HCT116 (cell line): Measurements from ENCODE around the gene CSF2RB.

ENCODE experiments used
- ATF3 ChIP-seq: IDR thresholded peaks from 2 replicates; pipeline ENCODE4 v1.6.1; 2012
- CBX3 ChIP-seq: IDR thresholded peaks from 2 replicates; pipeline ENCODE4 v1.6.1; 2012; ENCODE audit warnings: low read depth
- CTCF ChIP-seq, 3 experiments: fragments of 200-600 bp in 1 of 3; sonication (generic) in 1 of 3; IDR thresholded peaks in 2 of 3; conservative IDR thresholded peaks in 1 of 3; 2 replicates each; pipeline ENCODE4 v1.5.1; 2012 to 2017; ENCODE audit warnings: low read depth in 2 of 3, low read length in 2 of 3, antibody characterized with exemption in 1 of 3, borderline replicate concordance in 1 of 3, control low read depth in 1 of 3, mild to moderate bottlenecking in 1 of 3, mixed read lengths in 1 of 3, mixed run types in 1 of 3, moderate library complexity in 1 of 3; ENCODE audit not compliant: insufficient read depth in 1 of 3
- EZH2 ChIP-seq: fragments of 200-600 bp; sonication (generic); IDR thresholded peaks from 2 replicates; pipeline ENCODE4 v1.6.1; 2017; ENCODE audit warnings: antibody characterized with exemption, mixed run types
- MAX ChIP-seq: IDR thresholded peaks from 2 replicates; pipeline ENCODE4 v1.6.1; 2012
- POLR2A ChIP-seq: IDR thresholded peaks from 2 replicates; pipeline ENCODE4 v1.7.0; 2011; ENCODE audit warnings: borderline replicate concordance; ENCODE audit not compliant: insufficient read depth, insufficient read length; ENCODE audit errors: extremely low read depth
- POLR2AphosphoS5 ChIP-seq: IDR thresholded peaks from 2 replicates; pipeline ENCODE4 v1.6.1; 2011; ENCODE audit warnings: mild to moderate bottlenecking, low read depth, low read length, moderate library complexity
- RAD21 ChIP-seq: IDR thresholded peaks from 2 replicates; pipeline ENCODE4 v1.6.1; 2012; ENCODE audit warnings: low read depth, mild to moderate bottlenecking
- REST ChIP-seq: IDR thresholded peaks from 2 replicates; pipeline ENCODE4 v1.6.1; 2012; ENCODE audit warnings: low read depth
- YY1 ChIP-seq: IDR thresholded peaks from 2 replicates; pipeline ENCODE4 v1.6.1; 2011; ENCODE audit warnings: low read length, low read depth, moderate library complexity, mild to moderate bottlenecking; ENCODE audit not compliant: insufficient replicate concordance; ENCODE audit errors: extremely low read depth
- ZFX ChIP-seq: fragments of 450-650 bp; IDR thresholded peaks from 2 replicates; pipeline ENCODE4 v1.6.1; 2017

- TF ChIP-seq CTCF (IDR thresholded peaks at IDR 0.05 in 2 of 3, conservative IDR thresholded peaks at IDR 0.05 in 1 of 3; ENCODE audit: borderline replicate concordance in 1 of 3, insufficient read depth in 1 of 3, low read depth in 2 of 3, low read length in 2 of 3) (no peak), EZH2 (no peak), POLR2AphosphoS5 (no peak), YY1 (no peak), CBX3 (no peak), POLR2A (no peak), ATF3 (no peak), RAD21 (no peak), MAX (no peak), ZFX (no peak), REST (no peak)
These were observed 24.6 kb downstream of the CSF2RB start for GRCh38 chr22:36938028-36938425.
